HG03135 (cell line): ENCODE data around the gene F8A2.
"Not testable (repeated sequence)": the region's sequence is repeated elsewhere in the genome, so short reads cannot be mapped to it uniquely, and the experiment has no call there.

Experiments used
- ATAC-seq: cut with Tn5 transposase; IDR thresholded peaks from one replicate; pipeline ENCODE4 v1.9.1; 2021; ENCODE audit warnings: mild to moderate bottlenecking, moderate library complexity; ENCODE audit not compliant: unreplicated experiment

Gene F8A2

GRCh38 chrX:155381843-155382528, at the start of gene F8A2:
F8A2 (plus strand) TSS chrX:155382095; CDS start chrX:155382115, 20 bp downstream.
- ATAC-seq = peak; percentile 69

- no peak for ATAC-seq
Observed at GRCh38 chrX:155333544-155334100, 48.3 kb upstream of the F8A2 start.

GRCh38 chrX:155334486-155335336, 47.2 kb upstream of the F8A2 start, which contains the start of gene CLIC2:
CLIC2 (minus strand) TSS chrX:155334614; CDS start chrX:155334427, 187 bp downstream.
- ATAC-seq = peak; percentile 56

- ATAC-seq = not testable (repeated sequence)
Observed at GRCh38 chrX:155335337-155335712, 46.6 kb upstream of the F8A2 start.

- not testable (repeated sequence) for ATAC-seq
Observed at GRCh38 chrX:155345689-155346088, 36.2 kb upstream of the F8A2 start.

- not testable (repeated sequence) for ATAC-seq
Observed at GRCh38 chrX:155349448-155349847, 32.4 kb upstream of the F8A2 start.

- not testable (repeated sequence) for ATAC-seq
Observed at GRCh38 chrX:155363712-155364111, 18.2 kb upstream of the F8A2 start.

- not testable (repeated sequence) for ATAC-seq
Observed at GRCh38 chrX:155373777-155374458, 8.0 kb upstream of the F8A2 start.

- not testable (repeated sequence) for ATAC-seq
Observed at GRCh38 chrX:155379802-155380201, 2.1 kb upstream of the F8A2 start.

- peak; percentile 51 for ATAC-seq
Observed at GRCh38 chrX:155382529-155382967, 653 bp downstream of the F8A2 start.

GRCh38 chrX:155389634-155390033, 7.7 kb downstream of the F8A2 start:
- no peak for ATAC-seq

- not testable (repeated sequence) for ATAC-seq
Observed at GRCh38 chrX:155394747-155395276, 12.9 kb downstream of the F8A2 start.

- ATAC-seq = no peak
Observed at GRCh38 chrX:155406429-155406828, 24.5 kb downstream of the F8A2 start.

GRCh38 chrX:155417769-155418168, 35.9 kb downstream of the F8A2 start:
- ATAC-seq = no peak
